Lung (tissue), 12 donors: ENCODE results near the gene TTC17. TPM values are rescaled to one million over a fixed set of nuclear protein-coding genes. Genes with fewer than 3 reads are reported as not detected.

Experiments used
- ATAC-seq: fragments of 200-7000 bp; cut with Tn5 transposase; one replicate; pipeline ENCODE4 v1.9.1; 2020; ENCODE audit warnings: moderate number of reproducible peaks; ENCODE audit not compliant: insufficient read depth, low FRiP score
- DNase-seq, 3 donors: peaks; one replicate each; pipeline ENCODE4 v3.0.0-alpha.2; 2013 to 2017
- H3K27ac ChIP-seq, 2 donors: one replicate each; pipeline ENCODE4 v1.5.1; 2013; ENCODE audit warnings: mild to moderate bottlenecking in 2 of 2, moderate library complexity in 2 of 2, control low read depth in 1 of 2, inconsistent platforms in 1 of 2, low read depth in 1 of 2, low read length in 1 of 2
- H3K27me3 ChIP-seq, 3 donors: one replicate each; pipeline ENCODE4 v1.5.1; 2013; ENCODE audit warnings: low read length in 2 of 3; ENCODE audit not compliant: control insufficient read depth in 3 of 3, insufficient read depth in 3 of 3
- H3K36me3 ChIP-seq, 4 donors: one replicate each; pipeline ENCODE4 v1.5.1; 2013; ENCODE audit warnings: low read length in 4 of 4, mild to moderate bottlenecking in 1 of 4, moderate library complexity in 1 of 4; ENCODE audit not compliant: control insufficient read depth in 4 of 4, insufficient read depth in 4 of 4
- H3K4me1 ChIP-seq, 5 donors: one replicate each; pipeline ENCODE4 v1.5.1; 2013; ENCODE audit warnings: low read length in 5 of 5, mild to moderate bottlenecking in 2 of 5, moderate library complexity in 1 of 5; ENCODE audit not compliant: control insufficient read depth in 5 of 5, insufficient read depth in 5 of 5
- H3K4me3 ChIP-seq: one replicate; pipeline ENCODE4 v1.5.1; 2013; ENCODE audit warnings: mild to moderate bottlenecking, control low read depth, moderate library complexity
- H3K9ac ChIP-seq, 2 donors: one replicate each; pipeline ENCODE4 v1.5.1; 2013; ENCODE audit warnings: low read length in 2 of 2, control low read depth in 1 of 2; ENCODE audit not compliant: insufficient read depth in 1 of 2
- H3K9me3 ChIP-seq, 4 donors: one replicate each; pipeline ENCODE4 v1.5.1; 2013; ENCODE audit warnings: low read length in 3 of 4, mild to moderate bottlenecking in 1 of 4, moderate library complexity in 1 of 4; ENCODE audit not compliant: control insufficient read depth in 4 of 4, insufficient read depth in 3 of 4
- WGBS, 2 donors: extraction: QIAGEN DNeasy Blood & Tissue Kit; methylation state at CpG; one replicate each; pipeline ENCODE4 v1.1.7; 2013; 5-methylcytosine and 5-hydroxymethylcytosine counted together
- polyA plus RNA-seq, 2 donors: library from polyadenylated mRNA; stranded (reverse); fragments of 200-250 nt; gene quantifications; one replicate each; pipeline ENCODE4 v1.2.1, GENCODE V29; 2013
- total RNA-seq, 2 donors: library from RNA; depleted of rRNA in 1 of 2; stranded (reverse); fragments of >200 nt in 1 of 2; gene quantifications; one replicate each; pipeline ENCODE4 v1.2.1, GENCODE V29; 2014 to 2021
- TF ChIP-seq, protein P1 (sequence below): IDR thresholded peaks from 2 replicates; pipeline ENCODE4 v1.5.1; 2012; ENCODE audit warnings: mild to moderate bottlenecking; ENCODE audit errors: control extremely low read depth, extremely low read depth
- donor health status: control.
- donor health status: control.
- donor health status: Bipolar disorder and iron deficiency.
- donor health status: healthy.
- donor health status: DM: yes; HTN: yes; CAD: no.

TTC17 gene
- total and polyA plus RNA-seq, 4 donors, result 30.7 to 218 (median 55.5) TPM

DNA sequence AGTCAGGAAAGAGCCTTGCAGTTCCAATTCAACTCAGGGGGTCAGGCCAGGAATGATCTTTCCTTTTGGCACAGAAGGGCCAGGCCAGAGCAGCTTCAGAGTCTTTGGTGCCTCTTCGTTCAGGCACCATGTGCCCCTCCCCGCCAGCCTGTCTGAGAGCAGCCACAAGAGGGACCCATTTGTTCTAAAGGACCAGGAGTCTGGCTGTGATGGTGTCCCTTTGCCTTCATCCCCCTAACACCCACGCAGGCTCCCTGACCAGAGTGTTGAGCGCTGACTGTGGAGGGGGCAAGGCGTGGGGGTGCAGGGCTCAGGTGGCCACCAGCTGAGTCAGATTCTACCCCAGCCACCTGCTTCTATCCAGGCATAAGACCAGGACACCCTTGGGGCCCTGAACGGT, 156.4 kb downstream of the TTC17 start:
- TF ChIP-seq, protein P1, sequence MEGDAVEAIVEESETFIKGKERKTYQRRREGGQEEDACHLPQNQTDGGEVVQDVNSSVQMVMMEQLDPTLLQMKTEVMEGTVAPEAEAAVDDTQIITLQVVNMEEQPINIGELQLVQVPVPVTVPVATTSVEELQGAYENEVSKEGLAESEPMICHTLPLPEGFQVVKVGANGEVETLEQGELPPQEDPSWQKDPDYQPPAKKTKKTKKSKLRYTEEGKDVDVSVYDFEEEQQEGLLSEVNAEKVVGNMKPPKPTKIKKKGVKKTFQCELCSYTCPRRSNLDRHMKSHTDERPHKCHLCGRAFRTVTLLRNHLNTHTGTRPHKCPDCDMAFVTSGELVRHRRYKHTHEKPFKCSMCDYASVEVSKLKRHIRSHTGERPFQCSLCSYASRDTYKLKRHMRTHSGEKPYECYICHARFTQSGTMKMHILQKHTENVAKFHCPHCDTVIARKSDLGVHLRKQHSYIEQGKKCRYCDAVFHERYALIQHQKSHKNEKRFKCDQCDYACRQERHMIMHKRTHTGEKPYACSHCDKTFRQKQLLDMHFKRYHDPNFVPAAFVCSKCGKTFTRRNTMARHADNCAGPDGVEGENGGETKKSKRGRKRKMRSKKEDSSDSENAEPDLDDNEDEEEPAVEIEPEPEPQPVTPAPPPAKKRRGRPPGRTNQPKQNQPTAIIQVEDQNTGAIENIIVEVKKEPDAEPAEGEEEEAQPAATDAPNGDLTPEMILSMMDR, result no peak
- Histone ChIP-seq H3K9ac (no peak overlapping the region), H3K9me3 (peaks cover 0 to 1% (median 0%) of the 10 kb centered on the region in 4 donors), H3K36me3 (no peaks in the 10 kb centered on the region), H3K4me3 (no peak overlapping the region), H3K4me1 (no peaks in the 10 kb centered on the region), H3K27ac (no peak overlapping the region), H3K27me3 (no peaks in the 10 kb centered on the region)
- DNase-seq (no peak), ATAC-seq (no peak)
- 65 to 71% methylated on average over 6 of the region's 6 CpGs for WGBS, 2 donors

DNA sequence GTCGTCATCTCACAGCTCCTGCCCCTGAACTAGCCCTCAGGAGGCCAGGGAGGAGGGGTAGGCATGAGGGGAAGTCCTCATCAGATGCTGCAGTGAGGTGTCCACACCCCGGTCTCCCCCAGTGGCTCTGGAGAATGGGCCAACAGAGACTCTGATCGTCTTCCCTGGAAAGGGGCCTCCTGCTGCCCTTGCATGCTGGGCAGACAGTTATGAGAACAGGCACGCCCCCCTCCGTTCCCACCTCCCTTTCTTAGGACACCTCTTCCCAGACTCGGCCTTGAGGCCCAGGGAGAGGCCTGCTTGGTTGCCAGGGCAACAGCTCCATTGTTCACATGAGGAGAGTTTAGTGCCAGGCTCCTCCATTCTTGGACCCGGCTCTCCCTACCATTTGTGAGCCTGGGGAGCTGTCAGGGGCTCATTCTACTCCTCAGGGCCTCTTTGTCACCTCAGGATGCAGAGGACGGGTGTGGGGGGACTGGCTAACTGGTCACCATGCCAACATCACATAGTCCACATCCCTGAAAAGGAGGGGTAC, 157.7 kb downstream of the TTC17 start:
- TF ChIP-seq, protein P1, result no peak
- Histone ChIP-seq H3K4me1 (no peaks in the 10 kb centered on the region), H3K9ac (no peak overlapping the region), H3K4me3 (no peak overlapping the region), H3K9me3 (peaks cover 0 to 6% (median 0%) of the 10 kb centered on the region in 4 donors), H3K36me3 (no peaks in the 10 kb centered on the region), H3K27me3 (no peaks in the 10 kb centered on the region), H3K27ac (no peak overlapping the region)
- ATAC-seq (no peak), DNase-seq (no peak)
- WGBS, 2 donors, result 41 to 44% methylated on average over 8 of the region's 8 CpGs

DNA sequence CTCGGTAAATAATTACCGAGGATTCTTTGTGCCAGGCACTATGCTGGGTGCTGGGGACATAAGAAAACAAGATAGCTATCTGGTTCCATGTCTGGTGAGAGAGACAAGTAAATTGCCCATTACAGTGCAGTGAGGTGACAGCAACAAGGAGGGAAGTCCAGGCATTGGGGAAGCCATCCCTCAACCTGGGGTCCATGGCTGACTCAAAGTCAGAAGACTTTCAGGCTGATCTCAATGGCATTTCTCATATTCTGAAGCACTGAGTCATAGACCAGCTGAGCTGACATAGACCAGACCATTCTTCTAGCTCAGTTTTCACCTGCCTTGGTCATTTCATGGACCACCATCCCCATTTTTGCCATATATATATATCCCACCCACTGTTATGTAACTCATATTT, 158.8 kb downstream of the TTC17 start:
- Histone ChIP-seq H3K27ac (no peak overlapping the region), H3K9me3 (peaks cover 0 to 11% (median 0%) of the 10 kb centered on the region in 4 donors), H3K4me3 (no peak overlapping the region), H3K36me3 (no peaks in the 10 kb centered on the region), H3K4me1 (no peaks in the 10 kb centered on the region), H3K27me3 (no peaks in the 10 kb centered on the region), H3K9ac (no peak overlapping the region)
- WGBS, 2 donors, result 92 to 95% methylated on average over 2 of the region's 2 CpGs
- DNase-seq, result no peak
- TF ChIP-seq, protein P1, result no peak
- ATAC-seq, result no peak
